GM18861 (cell line): ENCODE data around the gene HOXC5.

ENCODE experiments used
- ATAC-seq: cut with Tn5 transposase; IDR thresholded peaks from one replicate; pipeline ENCODE4 v1.9.1; 2021; ENCODE audit not compliant: unreplicated experiment

HOXC5 gene

GRCh38 chr12:54045401-54045800, 12.6 kb downstream of the HOXC5 start:
- no peak for ATAC-seq

GRCh38 chr12:54045868-54046521, 13.1 kb downstream of the HOXC5 start:
- ATAC-seq, result no peak

DNA sequence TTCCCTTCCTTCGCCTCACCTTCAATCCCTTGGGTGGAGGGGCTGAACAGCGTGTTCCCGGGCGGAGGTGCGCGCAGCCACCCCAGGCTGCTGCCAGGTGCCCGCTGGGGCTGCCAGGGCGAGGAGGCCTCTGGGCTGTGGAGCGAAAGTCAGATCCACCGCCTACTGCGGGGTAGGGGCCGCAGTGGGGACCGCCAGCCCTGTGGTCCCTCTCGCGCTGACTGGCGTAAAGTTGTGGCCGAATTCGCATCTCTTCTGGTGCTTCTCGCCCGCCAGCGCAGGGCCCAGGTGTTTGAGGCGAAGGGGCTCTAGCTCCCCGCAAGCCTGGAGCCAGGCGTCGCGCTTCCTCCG, 13.9 kb downstream of the HOXC5 start:
- no peak for ATAC-seq

- ATAC-seq, result no peak
Measured at GRCh38 chr12:54047160-54047963, 14.5 kb downstream of the HOXC5 start.

GRCh38 chr12:54047964-54048303, 15.1 kb downstream of the HOXC5 start:
- no peak for ATAC-seq

DNA sequence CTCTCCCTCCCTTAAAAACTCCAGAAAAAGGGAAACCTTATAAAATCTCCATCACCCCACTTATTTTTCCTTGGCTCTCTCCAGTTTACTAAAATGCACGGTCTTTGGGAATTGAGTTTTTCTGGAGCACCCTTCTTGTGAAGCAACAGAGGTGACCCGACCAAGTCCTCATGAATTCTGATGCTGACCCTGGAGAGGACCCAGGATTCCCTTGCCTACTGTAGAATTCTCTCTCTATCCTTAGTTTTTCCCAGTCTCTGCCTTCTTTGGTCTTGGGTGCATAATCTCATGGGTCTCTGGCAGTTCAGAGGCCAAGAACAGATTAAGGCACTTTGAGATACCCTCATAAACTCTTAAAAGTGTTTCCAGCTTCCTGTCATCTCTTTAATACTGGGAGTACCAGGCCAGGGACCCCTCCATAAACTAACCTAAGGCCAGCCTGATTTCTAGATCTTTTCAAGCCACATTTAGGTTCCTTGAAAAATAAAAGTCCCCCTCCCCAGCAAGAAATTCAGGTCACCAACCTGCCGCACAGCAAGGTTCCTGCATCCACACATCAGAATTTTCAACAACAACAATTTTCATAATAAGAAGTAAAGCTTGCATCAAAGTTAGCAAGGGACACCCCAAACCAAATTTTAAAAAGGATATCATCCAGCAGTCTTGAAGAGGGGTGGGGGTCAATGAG, 15.7 kb downstream of the HOXC5 start:
- no peak for ATAC-seq

GRCh38 chr12:54049108-54049507, 16.3 kb downstream of the HOXC5 start:
- no peak for ATAC-seq

DNA sequence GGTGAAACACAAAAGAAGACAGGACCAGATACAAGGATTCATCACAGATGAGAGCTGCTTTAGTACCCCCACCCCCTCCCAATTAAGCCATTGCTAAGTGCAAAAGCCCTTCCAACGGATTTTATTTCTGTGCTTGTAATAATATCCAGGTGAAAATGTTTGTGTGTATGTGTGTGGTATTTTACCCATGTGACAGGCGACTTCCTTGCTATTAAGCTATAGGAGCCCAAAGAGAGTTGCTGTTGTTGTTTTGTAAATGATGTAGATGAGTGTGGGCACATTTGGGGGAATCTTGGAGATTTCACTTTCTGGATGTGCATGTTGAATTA, 17.6 kb downstream of the HOXC5 start:
- no peak for ATAC-seq

DNA sequence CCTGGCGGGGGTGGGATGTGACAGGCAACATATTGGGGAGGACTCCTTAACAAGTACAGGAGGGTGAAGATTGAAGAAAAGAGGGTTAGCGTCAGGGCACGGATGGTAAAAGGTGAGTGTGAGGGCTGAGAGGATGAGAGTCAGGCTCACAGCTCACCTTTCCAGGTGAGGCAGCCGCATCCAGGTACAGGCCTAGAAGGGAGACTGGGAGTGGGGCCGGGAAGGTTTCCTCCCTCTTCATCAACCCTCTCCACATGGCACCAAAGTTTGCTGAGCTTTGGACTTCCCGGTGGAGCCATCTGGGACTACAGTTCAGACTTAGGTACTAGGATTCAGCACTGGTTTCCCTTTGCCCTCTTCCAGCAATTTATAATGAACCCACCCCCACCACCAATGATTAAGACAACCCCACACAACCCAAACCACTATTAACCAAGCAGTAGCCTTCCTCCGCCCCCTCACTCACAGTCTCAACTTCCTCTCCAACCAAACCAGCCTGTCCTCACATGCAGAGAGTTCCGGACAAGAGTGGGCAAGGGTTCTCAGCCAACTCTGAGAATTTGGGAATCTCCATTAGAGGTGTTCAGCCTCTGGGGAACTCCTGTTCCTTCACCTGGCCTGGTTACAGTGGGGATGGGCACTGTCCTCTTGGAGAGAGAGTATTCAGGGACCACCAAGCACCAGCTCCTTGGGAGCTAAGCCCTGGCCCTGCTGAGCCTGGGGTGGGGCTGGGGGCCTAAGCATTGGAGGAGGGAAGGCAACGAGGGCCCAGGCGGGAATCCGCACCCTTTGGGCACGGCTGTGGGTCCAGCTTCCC, 18.4 kb downstream of the HOXC5 start:
- no peak for ATAC-seq

DNA sequence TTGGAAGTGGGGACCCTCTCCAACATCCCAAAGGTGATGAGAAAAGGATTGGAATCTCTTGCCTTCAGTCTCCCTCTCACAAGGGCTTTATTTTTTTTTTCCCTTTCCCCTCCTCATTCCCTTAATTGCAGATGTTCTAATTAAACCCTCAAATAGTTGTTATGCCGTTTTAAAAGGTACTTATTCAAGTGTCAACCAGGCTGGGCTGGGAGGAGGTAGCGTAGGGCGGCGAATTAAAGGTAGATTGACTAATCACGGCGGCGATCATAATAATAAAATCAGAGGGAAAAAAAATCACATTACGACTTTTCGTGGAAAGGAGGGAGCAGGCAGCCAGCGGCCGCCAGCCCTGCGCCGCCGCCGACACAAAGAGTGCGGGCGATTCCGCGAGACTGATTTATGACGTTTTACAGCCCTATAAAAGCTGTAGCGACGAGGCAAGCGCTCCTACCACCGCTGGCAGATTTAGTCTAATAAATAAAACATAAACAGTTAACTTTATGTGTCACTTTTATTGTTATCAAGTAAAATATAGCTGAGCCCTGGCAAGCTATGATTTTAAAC, 19.1 kb downstream of the HOXC5 start:
- ATAC-seq, result no peak

DNA sequence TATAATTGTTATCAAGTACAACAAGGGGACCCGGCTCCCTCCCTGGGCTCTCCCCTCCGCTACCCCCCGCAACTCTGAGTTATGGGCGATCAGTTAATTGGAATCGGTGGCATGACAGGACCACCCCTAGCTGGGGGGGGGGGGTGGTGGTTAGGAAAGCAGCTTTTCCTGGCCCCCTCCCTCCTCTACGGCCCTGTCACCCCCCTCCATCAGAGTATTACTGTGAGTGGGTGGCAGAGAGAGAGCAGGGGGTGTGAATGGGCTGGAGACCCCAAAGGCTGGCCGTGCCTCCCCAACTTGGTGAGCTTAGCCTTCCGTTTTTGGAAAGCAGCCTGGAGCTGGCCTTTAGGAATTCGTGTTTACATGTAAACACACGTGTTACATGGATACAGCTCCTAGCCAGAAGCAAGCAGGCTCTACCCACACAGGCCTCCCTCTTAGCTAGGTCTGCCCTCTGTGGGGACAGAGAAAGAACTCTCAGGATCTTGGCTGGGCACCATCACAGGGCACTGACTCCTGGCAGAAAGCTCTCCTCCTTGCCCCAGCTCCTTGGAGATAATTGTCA, 19.7 kb downstream of the HOXC5 start:
- ATAC-seq, result no peak

GRCh38 chr12:54053003-54053750, 20.3 kb downstream of the HOXC5 start:
- ATAC-seq, result peak; percentile 76

- no peak for ATAC-seq
Measured at GRCh38 chr12:54053751-54054741, 21.2 kb downstream of the HOXC5 start, which contains the start of gene HOXC4. Gene HOXC4 (plus strand): TSS chr12:54053835. CDS start chr12:54053923, 88 bp downstream.

DNA sequence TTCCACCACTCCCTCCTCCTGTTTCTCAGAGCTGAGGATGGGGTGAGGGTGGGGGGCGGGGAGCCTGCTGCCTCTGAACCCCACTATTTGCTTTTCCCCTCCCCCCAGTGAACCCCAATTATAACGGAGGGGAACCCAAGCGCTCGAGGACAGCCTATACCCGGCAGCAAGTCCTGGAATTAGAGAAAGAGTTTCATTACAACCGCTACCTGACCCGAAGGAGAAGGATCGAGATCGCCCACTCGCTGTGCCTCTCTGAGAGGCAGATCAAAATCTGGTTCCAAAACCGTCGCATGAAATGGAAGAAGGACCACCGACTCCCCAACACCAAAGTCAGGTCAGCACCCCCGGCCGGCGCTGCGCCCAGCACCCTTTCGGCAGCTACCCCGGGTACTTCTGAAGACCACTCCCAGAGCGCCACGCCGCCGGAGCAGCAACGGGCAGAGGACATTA, 21.9 kb downstream of the HOXC5 start:
- no peak for ATAC-seq

GRCh38 chr12:54055552-54055951, 22.7 kb downstream of the HOXC5 start:
- no peak for ATAC-seq

- no peak for ATAC-seq
Measured at GRCh38 chr12:54056110-54056509, 23.3 kb downstream of the HOXC5 start.

- ATAC-seq, result no peak
Measured at GRCh38 chr12:54058128-54058768, 25.4 kb downstream of the HOXC5 start.

DNA sequence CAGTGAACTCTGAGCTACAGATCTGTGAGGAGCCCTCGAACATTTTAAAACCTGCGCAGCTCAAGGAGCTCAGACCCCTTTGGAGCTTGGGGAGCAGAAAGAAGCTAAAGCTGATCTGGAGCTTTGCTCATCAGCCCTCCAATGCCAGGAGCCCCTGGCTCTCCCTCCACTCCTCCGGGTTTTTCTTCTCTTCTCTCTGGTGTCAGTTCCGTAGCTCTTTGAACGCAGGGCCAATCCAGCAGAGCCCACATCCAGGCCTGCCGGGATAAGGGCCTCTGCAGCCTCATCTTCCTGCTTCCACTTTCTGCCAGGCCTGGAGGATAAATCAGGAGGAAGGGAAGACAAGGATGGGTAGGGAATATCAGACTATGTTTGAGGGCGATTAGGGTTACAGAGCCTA, 26.8 kb downstream of the HOXC5 start:
- no peak for ATAC-seq
